Fibroblast of lung (primary cell): Measurements from ENCODE around the gene CLPTM1.

Experiments used
- CTCF ChIP-seq, 2 donors: IDR thresholded peaks in 1 of 2; conservative IDR thresholded peaks in 1 of 2; 1 replicate in 1 of 2; 2 replicates in 1 of 2; pipeline ENCODE4 v1.5.1; 2011 to 2012; ENCODE audit warnings: low read length in 2 of 2, control low read depth in 1 of 2, inconsistent platforms in 1 of 2, low read depth in 1 of 2, mild to moderate bottlenecking in 1 of 2
- EZH2 ChIP-seq: IDR thresholded peaks from 2 replicates; pipeline ENCODE4 v1.5.1; 2012; ENCODE audit warnings: low read length, control low read depth, mild to moderate bottlenecking; ENCODE audit errors: missing control alignments

GRCh38 chr19:44973982-44974735 is 19.0 kb downstream of the CLPTM1 start:
- no peak for TF ChIP-seq EZH2
- TF ChIP-seq CTCF (conservative IDR thresholded peaks at IDR 0.05 in 1 of 2, IDR thresholded peaks at IDR 0.05 in 1 of 2; ENCODE audit: low read depth in 1 of 2, low read length in 2 of 2), result no peak
